ENCODE results near the gene TBX19. TPM values are rescaled to one million over a fixed set of nuclear protein-coding genes. Genes with fewer than 3 reads are reported as not detected.

Gene TBX19
- total RNA-seq, 4 donors from 2014 or later: 0.50 to 1.5 (median 0.84) TPM

DNA sequence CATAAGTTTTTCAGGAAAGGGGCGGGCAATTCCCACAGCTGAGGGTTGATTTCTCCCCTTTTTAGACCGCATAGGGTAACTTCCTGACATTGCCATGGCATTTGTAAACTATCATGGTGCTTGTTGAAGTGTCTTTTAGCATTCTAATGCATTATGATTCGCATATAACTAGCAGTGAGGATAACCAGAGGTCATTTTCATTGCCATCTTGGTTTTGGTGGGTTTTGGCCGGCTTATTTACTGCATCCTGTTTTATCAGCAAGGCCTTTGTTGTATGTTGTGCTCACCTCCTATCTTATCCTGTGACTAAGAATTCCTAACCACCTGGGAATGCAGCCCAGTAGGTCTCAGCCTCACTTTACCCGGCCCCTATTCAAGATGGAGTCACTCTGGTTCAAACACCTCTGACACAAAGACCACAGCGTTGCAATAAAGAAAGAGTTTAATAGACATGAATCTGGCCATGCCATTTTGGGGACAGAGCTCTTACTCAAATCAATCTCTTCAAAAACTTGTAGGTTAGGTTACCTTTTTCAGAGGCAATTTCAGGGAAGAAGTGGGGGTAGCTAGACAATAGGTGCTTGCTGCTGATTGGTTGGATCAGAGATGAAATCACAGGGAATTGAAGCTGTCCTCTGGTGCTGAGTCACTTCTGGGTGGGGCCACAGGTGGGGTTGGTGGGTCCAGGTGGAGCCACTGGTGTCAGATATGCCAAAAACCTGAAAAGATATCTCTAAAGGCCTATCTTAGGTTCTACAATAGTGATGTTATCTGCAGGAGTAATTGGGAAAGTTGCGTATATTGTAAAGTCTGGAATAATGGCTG is 23.3 kb downstream of the TBX19 start:
- H3K36me3 ChIP-seq: peaks cover 0 to 11% (median 0%) of the 10 kb centered on the region in 3 donors
- DNase-seq: no peak
- intact Hi-C loops (cut with DNase I): no loop called here
- TF ChIP-seq, protein P1, sequence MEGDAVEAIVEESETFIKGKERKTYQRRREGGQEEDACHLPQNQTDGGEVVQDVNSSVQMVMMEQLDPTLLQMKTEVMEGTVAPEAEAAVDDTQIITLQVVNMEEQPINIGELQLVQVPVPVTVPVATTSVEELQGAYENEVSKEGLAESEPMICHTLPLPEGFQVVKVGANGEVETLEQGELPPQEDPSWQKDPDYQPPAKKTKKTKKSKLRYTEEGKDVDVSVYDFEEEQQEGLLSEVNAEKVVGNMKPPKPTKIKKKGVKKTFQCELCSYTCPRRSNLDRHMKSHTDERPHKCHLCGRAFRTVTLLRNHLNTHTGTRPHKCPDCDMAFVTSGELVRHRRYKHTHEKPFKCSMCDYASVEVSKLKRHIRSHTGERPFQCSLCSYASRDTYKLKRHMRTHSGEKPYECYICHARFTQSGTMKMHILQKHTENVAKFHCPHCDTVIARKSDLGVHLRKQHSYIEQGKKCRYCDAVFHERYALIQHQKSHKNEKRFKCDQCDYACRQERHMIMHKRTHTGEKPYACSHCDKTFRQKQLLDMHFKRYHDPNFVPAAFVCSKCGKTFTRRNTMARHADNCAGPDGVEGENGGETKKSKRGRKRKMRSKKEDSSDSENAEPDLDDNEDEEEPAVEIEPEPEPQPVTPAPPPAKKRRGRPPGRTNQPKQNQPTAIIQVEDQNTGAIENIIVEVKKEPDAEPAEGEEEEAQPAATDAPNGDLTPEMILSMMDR (IDR thresholded peaks at IDR 0.05): no peak
- no peak for TF ChIP-seq POLR2A (IDR thresholded peaks at IDR 0.05)
- WGBS, 2 donors: 74 to 95% methylated on average over 7 of the region's 7 CpGs
- no peaks in the 10 kb centered on the region for H3K9me3 ChIP-seq
- H3K27ac ChIP-seq: no peak overlapping the region
- peaks cover 0 to 7% (median 0%) of the 10 kb centered on the region in 3 donors for H3K4me1 ChIP-seq
- no peaks in the 10 kb centered on the region for H3K27me3 ChIP-seq
- no peak overlapping the region for H3K4me3 ChIP-seq

DNA sequence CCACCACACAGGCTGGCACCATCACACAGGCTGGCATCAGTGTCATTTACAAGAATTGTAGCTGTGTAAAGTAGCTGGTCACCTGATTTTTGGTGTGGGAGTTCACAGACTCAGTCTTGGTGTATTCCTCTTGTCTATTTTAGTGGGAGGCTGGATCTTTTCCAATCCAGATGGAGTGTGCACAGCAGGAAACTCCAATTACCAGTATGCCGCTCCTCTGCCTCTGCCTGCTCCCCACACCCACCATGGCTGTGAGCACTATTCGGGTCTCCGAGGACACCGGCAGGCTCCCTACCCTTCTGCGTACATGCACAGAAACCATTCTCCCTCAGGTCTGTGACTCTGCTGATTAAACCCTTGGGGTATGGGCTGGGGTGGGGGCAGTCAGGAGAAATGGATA is 24.2 kb downstream of the TBX19 start:
- Histone ChIP-seq H3K36me3 (peaks cover 0 to 19% (median 0%) of the 10 kb centered on the region in 3 donors), H3K27me3 (no peaks in the 10 kb centered on the region), H3K4me3 (no peak overlapping the region), H3K4me1 (peaks cover 0 to 7% (median 0%) of the 10 kb centered on the region in 3 donors), H3K9me3 (no peaks in the 10 kb centered on the region), H3K27ac (no peak overlapping the region)
- WGBS, 2 donors: 88 to 93% methylated on average over 3 to 5 of the region's 5 CpGs
- no peak for DNase-seq
- TF ChIP-seq POLR2A (IDR thresholded peaks at IDR 0.05): no peak
- TF ChIP-seq, protein P1 (IDR thresholded peaks at IDR 0.05): no peak
- intact Hi-C loops (cut with DNase I): no loop called here

DNA sequence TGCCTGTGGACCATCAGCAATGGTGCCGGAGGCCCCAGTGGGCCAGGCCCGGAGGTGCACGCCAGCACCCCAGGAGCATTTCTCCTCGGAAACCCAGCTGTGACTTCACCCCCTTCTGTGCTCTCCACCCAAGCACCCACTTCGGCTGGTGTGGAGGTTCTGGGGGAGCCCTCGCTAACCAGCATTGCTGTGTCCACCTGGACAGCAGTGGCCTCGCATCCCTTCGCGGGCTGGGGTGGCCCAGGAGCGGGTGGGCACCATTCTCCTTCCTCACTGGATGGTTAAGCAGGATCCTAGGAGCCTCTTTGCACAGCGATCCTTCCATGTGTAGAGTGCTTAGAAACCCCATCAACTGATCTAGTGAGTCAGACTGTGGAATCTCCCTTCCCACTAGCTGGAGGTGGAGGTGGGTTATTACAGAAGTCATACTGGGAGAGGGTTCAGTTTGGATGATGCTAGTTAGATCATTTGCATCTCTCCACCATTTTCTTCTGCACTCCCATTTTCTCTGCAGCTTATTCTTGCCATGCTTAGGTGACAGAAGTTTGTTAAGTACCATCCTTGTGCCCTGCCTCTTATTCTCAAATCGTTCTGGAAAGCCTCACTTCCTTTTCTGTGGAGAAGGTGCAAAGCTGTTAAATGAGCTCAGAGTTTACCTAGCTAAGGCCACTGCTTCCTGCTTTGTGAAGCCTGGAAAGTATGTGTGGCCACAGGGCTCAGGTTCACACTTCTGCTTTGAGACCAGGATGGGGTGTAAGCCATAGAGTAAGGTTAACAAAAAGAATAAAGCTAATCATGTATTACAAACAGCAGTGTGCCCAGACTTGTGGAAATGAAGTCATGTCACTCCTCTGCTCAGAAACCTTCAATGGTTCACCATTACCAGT is 32.3 kb downstream of the TBX19 start:
- no peak for TF ChIP-seq POLR2A (IDR thresholded peaks at IDR 0.05)
- TF ChIP-seq, protein P1 (IDR thresholded peaks at IDR 0.05): no peak
- Histone ChIP-seq H3K9me3 (no peaks in the 10 kb centered on the region), H3K36me3 (peaks cover 0 to 37% (median 0%) of the 10 kb centered on the region in 3 donors), H3K4me1 (no peaks in the 10 kb centered on the region), H3K27me3 (no peaks in the 10 kb centered on the region), H3K4me3 (no peak overlapping the region), H3K27ac (no peak overlapping the region)
- WGBS, 2 donors: 84 to 87% methylated on average over 9 to 11 of the region's 12 CpGs
- intact Hi-C loops (cut with DNase I): no loop called here
- no peak for DNase-seq

DNA sequence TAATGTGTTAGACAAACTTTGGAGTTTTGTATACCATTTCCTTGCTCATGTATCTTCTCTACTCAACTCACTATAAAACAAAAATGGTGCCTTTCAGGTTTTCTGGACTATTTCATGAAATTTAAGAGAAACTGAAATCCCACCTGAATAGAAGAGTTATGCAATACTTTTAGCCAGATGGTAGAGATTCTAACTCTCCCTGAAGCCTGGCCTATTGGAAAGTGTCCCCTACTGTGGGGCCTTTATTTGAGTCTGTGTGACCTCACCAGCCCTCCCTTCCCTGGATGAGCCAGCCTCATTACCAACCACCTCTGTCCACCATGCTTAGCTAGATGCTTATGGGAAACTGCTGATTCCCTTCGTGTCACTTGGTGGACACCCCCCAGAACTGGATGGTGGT is 35.5 kb downstream of the TBX19 start:
- intact Hi-C loops (cut with DNase I): no loop called here
- Histone ChIP-seq H3K27me3 (no peaks in the 10 kb centered on the region), H3K4me3 (no peak overlapping the region), H3K4me1 (peaks cover 0 to 9% (median 2%) of the 10 kb centered on the region in 3 donors), H3K27ac (no peak overlapping the region), H3K9me3 (no peaks in the 10 kb centered on the region), H3K36me3 (peaks cover 0 to 19% (median 0%) of the 10 kb centered on the region in 3 donors)
- 85 to 89% methylated on average over 1 of the region's 1 CpG for WGBS, 2 donors
- TF ChIP-seq, protein P1 (IDR thresholded peaks at IDR 0.05): no peak
- no peak for TF ChIP-seq POLR2A (IDR thresholded peaks at IDR 0.05)
- no peak for DNase-seq

DNA sequence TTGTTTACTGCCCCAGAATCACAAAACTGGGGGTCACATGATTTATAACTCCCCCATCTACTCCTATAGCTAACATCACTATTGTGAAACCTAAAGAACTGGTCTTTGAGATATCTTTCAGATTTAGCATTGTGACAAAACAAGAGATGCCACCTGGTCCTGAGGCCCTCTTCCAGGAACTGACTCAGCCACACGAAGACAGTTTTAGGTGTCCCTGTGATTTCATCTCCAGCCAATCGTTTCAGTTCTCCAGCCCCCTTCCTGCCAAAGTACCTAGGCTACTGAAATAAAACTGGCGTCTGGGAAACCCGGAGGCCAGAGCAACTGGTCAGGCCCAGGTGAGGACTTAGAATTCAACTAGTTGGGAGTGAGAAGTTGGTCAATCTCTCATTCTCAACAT is 36.6 kb downstream of the TBX19 start:
- TF ChIP-seq, protein P1 (IDR thresholded peaks at IDR 0.05): no peak
- TF ChIP-seq POLR2A (IDR thresholded peaks at IDR 0.05): no peak
- WGBS, 2 donors: 76% methylated on average over 3 to 4 of the region's 4 CpGs
- no peak overlapping the region for H3K4me3 ChIP-seq

More for the DNA sequence above, 36.6 kb downstream of the TBX19 start:
- intact Hi-C loops (cut with DNase I): no loop called here
- Histone ChIP-seq H3K9me3 (no peaks in the 10 kb centered on the region), H3K27me3 (no peaks in the 10 kb centered on the region), H3K27ac (no peak overlapping the region), H3K36me3 (peaks cover 0 to 19% (median 0%) of the 10 kb centered on the region in 3 donors), H3K4me1 (peaks cover 0 to 13% (median 3%) of the 10 kb centered on the region in 3 donors)
- DNase-seq: no peak
